Measurements from ENCODE around the gene FKBP7. TPM values are rescaled to one million over a fixed set of nuclear protein-coding genes. Genes with fewer than 3 reads are reported as not detected.
"Not testable (repeated sequence)": the region's sequence is repeated elsewhere in the genome, so short reads cannot be mapped to it uniquely, and the experiment has no call there.

FKBP7 gene
- 17.7 TPM for polyA plus RNA-seq (2012; ENCODE audit: insufficient read depth, insufficient read length)

GRCh38 chr2:178478439-178479274 lies at the start of gene FKBP7:
Gene FKBP7 (minus strand): TSS chr2:178478600. CDS start chr2:178478499, 101 bp downstream.
- H3K4me3 ChIP-seq (ENCODE audit: low read length): peak within 1 kb of the TSS; percentile 93
- peak; percentile 80 for DNase-seq (ENCODE audit: low read depth, low spot score)

- DNase-seq (ENCODE audit: low read depth, low spot score): no peak
- H3K4me3 ChIP-seq (ENCODE audit: low read length): no peak overlapping the region
Observed at GRCh38 chr2:178527592-178527991, 49.2 kb upstream of the FKBP7 start.

- H3K4me3 ChIP-seq (ENCODE audit: low read length): no peak overlapping the region
- DNase-seq (ENCODE audit: low read depth, low spot score): no peak
Observed at GRCh38 chr2:178526256-178526655, 47.9 kb upstream of the FKBP7 start.

- not testable (repeated sequence) for H3K4me3 ChIP-seq (ENCODE audit: low read length); DNase-seq (ENCODE audit: low read depth, low spot score)
Observed at GRCh38 chr2:178525460-178525859, 47.1 kb upstream of the FKBP7 start.

GRCh38 chr2:178525010-178525409 lies 46.6 kb upstream of the FKBP7 start:
- not testable (repeated sequence) for DNase-seq (ENCODE audit: low read depth, low spot score); H3K4me3 ChIP-seq (ENCODE audit: low read length)

- peak overlapping the region; percentile 68 for H3K4me3 ChIP-seq (ENCODE audit: low read length)
- no peak for DNase-seq (ENCODE audit: low read depth, low spot score)
Observed at GRCh38 chr2:178523596-178524134, 45.3 kb upstream of the FKBP7 start.

GRCh38 chr2:178522950-178523595 lies 44.7 kb upstream of the FKBP7 start:
- H3K4me3 ChIP-seq (ENCODE audit: low read length): peak overlapping the region; percentile 68
- DNase-seq (ENCODE audit: low read depth, low spot score): peak; percentile 88

GRCh38 chr2:178521304-178522150 lies 43.1 kb upstream of the FKBP7 start:
- no peak for DNase-seq (ENCODE audit: low read depth, low spot score)
- no peak overlapping the region for H3K4me3 ChIP-seq (ENCODE audit: low read length)

GRCh38 chr2:178517496-178517895 lies 39.1 kb upstream of the FKBP7 start:
- no peak overlapping the region for H3K4me3 ChIP-seq (ENCODE audit: low read length)
- DNase-seq (ENCODE audit: low read depth, low spot score): no peak

GRCh38 chr2:178514664-178515063 lies 36.3 kb upstream of the FKBP7 start:
- DNase-seq (ENCODE audit: low read depth, low spot score): peak; percentile 38
- H3K4me3 ChIP-seq (ENCODE audit: low read length): no peak overlapping the region

GRCh38 chr2:178513876-178514275 lies 35.5 kb upstream of the FKBP7 start:
- H3K4me3 ChIP-seq (ENCODE audit: low read length): no peak overlapping the region
- DNase-seq (ENCODE audit: low read depth, low spot score): no peak

GRCh38 chr2:178512484-178512883 lies 34.1 kb upstream of the FKBP7 start:
- DNase-seq (ENCODE audit: low read depth, low spot score): no peak
- H3K4me3 ChIP-seq (ENCODE audit: low read length): no peak overlapping the region

GRCh38 chr2:178510384-178510783 lies 32.0 kb upstream of the FKBP7 start:
- DNase-seq (ENCODE audit: low read depth, low spot score): no peak
- H3K4me3 ChIP-seq (ENCODE audit: low read length): no peak overlapping the region

- H3K4me3 ChIP-seq (ENCODE audit: low read length): no peak overlapping the region
- DNase-seq (ENCODE audit: low read depth, low spot score): no peak
Observed at GRCh38 chr2:178508646-178509045, 30.2 kb upstream of the FKBP7 start.

- no peak for DNase-seq (ENCODE audit: low read depth, low spot score)
- no peak overlapping the region for H3K4me3 ChIP-seq (ENCODE audit: low read length)
Observed at GRCh38 chr2:178506949-178507348, 28.5 kb upstream of the FKBP7 start.

- DNase-seq (ENCODE audit: low read depth, low spot score): no peak
- no peak overlapping the region for H3K4me3 ChIP-seq (ENCODE audit: low read length)
Observed at GRCh38 chr2:178506524-178506923, 28.1 kb upstream of the FKBP7 start.

GRCh38 chr2:178506101-178506500 lies 27.7 kb upstream of the FKBP7 start:
- no peak for DNase-seq (ENCODE audit: low read depth, low spot score)
- no peak overlapping the region for H3K4me3 ChIP-seq (ENCODE audit: low read length)

GRCh38 chr2:178502751-178503150 lies 24.4 kb upstream of the FKBP7 start:
- no peak overlapping the region for H3K4me3 ChIP-seq (ENCODE audit: low read length)
- DNase-seq (ENCODE audit: low read depth, low spot score): no peak

- DNase-seq (ENCODE audit: low read depth, low spot score): no peak
- H3K4me3 ChIP-seq (ENCODE audit: low read length): no peak overlapping the region
Observed at GRCh38 chr2:178499640-178500039, 21.2 kb upstream of the FKBP7 start.
